GM12865 (cell line): ENCODE measurements around the gene SRP14.
"Not testable (repeated sequence)": the region's sequence is repeated elsewhere in the genome, so short reads cannot be mapped to it uniquely, and the experiment has no call there.

Experiments used
- DNase-seq: peaks from one replicate; pipeline ENCODE4 v3.0.0; 2010; ENCODE audit warnings: low read depth
- H3K4me3 ChIP-seq: 2 replicates; pipeline ENCODE4 v1.5.1; 2011; ENCODE audit warnings: mild to moderate bottlenecking, low read depth, low read length, control low read depth
- TF ChIP-seq, protein P1 (sequence below): IDR thresholded peaks from 2 replicates; pipeline ENCODE4 v1.5.1; 2011; ENCODE audit warnings: low read length, control low read depth, low read depth, inconsistent platforms; ENCODE audit not compliant: insufficient read depth; ENCODE audit errors: missing control alignments

Gene SRP14

GRCh38 chr15:40014390-40014789, 24.6 kb downstream of the SRP14 start:
- TF ChIP-seq, protein P1, sequence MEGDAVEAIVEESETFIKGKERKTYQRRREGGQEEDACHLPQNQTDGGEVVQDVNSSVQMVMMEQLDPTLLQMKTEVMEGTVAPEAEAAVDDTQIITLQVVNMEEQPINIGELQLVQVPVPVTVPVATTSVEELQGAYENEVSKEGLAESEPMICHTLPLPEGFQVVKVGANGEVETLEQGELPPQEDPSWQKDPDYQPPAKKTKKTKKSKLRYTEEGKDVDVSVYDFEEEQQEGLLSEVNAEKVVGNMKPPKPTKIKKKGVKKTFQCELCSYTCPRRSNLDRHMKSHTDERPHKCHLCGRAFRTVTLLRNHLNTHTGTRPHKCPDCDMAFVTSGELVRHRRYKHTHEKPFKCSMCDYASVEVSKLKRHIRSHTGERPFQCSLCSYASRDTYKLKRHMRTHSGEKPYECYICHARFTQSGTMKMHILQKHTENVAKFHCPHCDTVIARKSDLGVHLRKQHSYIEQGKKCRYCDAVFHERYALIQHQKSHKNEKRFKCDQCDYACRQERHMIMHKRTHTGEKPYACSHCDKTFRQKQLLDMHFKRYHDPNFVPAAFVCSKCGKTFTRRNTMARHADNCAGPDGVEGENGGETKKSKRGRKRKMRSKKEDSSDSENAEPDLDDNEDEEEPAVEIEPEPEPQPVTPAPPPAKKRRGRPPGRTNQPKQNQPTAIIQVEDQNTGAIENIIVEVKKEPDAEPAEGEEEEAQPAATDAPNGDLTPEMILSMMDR = no peak
- DNase-seq = no peak
- H3K4me3 ChIP-seq = no peak overlapping the region

DNA sequence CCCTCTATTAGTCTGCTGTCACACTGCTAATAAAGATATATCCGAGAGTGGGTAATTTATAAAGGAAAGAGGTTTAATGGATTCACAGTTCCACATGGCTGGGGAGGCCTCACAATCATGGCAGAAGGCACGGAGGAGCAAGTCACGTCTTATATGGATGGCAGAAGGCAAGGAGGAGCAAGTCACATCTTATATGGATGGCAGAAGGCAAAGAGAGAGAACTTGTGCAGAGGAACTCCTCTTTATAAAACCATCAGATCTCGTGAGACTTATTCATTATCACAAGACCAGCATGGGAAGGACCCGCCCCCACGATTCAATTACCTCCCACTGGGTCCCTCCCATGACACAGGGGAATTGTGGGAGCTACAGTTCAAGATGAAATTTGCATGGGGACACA, 25.6 kb downstream of the SRP14 start:
- H3K4me3 ChIP-seq, DNase-seq: not testable (repeated sequence)

DNA sequence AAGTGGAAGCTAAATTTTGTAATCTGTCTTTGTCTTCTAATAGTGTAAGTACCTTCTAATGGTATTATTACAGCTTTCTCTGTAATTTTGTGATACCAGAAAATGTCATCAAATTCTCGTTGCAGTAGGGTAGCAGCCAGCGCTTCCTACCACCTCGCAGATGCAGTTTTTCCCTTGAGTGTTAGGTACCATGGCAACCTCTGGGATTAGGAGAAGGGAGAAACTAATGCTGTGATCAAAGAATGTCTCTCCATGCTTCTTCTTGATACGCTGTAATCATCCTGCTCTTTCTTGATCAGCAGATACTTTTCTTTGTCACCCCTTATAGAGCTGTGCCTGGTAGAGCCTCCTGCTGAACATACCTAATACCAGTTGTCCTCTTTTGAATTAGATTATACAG, 27.7 kb downstream of the SRP14 start:
- TF ChIP-seq, protein P1 = no peak
- H3K4me3 ChIP-seq = no peak overlapping the region
- DNase-seq = no peak

- TF ChIP-seq, protein P1 = no peak
- no peak for DNase-seq
- H3K4me3 ChIP-seq = no peak overlapping the region
Observed at GRCh38 chr15:40010686-40011085, 28.3 kb downstream of the SRP14 start.

DNA sequence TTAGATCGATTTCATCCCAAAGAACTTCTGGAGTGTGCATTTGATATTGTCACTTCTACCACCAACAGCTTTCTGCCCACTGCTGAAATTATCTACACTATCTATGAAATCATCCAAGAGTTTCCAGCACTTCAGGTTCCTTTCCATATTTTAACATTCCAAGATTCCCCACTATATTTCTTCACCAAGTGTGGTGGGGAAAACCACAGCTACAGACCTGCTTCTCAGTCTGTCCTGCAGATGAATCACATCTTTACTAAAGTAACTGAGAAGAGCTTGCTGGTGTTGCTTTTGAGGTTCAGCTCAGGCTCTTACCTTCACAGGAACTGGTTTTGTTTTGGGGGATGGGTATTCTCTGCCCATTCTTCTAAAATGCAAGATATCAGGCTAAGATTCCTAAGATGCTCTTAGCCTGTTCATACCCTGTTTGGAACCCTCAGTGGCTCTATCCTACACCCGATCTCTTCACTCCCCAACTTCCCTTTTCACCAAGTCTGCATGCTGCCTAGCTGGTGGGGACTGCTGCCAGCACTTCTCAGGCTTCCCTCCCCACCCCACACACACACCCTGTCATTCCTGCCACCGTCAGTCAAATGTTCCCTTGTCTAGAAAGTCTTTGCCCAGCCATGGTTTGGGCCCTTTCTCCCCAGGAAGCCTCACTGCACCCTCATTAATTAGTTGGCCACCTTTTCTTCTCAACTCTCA, 30.8 kb downstream of the SRP14 start:
- no peak for DNase-seq
- H3K4me3 ChIP-seq = no peak overlapping the region

DNA sequence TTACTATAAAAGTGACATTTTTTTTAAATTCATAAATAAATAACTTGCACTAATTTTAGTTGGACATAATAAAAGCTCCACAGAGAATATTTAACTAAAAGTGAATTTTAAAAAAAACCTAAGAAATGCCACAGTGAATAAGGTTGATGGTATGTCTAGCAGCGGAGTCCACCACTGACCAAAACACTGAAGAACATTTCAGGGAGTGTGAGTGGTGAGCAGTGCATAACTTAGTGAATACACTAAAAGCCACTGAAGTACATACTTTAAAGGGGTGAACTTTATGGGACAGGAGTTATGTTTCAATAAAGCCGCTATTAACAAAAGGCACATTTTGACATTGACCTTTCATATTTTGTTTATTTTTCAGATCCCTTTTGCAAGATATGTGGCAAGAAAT, 32.3 kb downstream of the SRP14 start:
- TF ChIP-seq, protein P1 = no peak
- no peak overlapping the region for H3K4me3 ChIP-seq
- DNase-seq = no peak

More for the DNA sequence above, 30.8 kb downstream of the SRP14 start:
- TF ChIP-seq, protein P1 = no peak

- TF ChIP-seq, protein P1 = no peak
- H3K4me3 ChIP-seq = no peak overlapping the region
- DNase-seq = no peak
Observed at GRCh38 chr15:40006003-40006402, 33.0 kb downstream of the SRP14 start.
